ENCODE data around the gene GID4. TPM values are rescaled to one million over a fixed set of nuclear protein-coding genes. Genes with fewer than 3 reads are reported as not detected.

The GID4 gene
- total RNA-seq, 3 donors from 2014 or later (not counting 1 experiment from before 2014, with no cell fraction given) = 6.6 to 10.0 (median 6.9) TPM

DNA sequence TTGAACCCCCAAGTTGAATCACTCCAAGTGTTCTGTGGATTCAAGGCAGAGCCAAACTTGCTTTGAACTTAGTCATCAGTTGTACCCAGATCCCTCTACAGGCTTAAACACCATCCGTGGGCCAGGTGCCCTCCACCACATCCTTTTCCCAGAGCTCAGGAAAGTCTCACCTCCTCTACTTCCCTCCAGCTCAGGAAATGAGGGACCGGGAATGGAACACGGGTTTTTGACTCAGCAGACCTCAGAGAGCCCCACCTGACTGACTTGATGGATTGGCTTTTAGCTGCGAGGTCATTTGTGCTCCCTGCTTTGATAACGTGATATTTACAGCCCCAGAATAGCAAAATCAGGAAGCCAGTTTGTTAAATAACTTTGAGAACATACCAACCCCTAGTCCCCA is 20.1 kb downstream of the GID4 start:
- H3K27me3 Mint-ChIP-seq (ENCODE audit: low read depth in 2 of 2) = no peaks in the 10 kb centered on the region

DNA sequence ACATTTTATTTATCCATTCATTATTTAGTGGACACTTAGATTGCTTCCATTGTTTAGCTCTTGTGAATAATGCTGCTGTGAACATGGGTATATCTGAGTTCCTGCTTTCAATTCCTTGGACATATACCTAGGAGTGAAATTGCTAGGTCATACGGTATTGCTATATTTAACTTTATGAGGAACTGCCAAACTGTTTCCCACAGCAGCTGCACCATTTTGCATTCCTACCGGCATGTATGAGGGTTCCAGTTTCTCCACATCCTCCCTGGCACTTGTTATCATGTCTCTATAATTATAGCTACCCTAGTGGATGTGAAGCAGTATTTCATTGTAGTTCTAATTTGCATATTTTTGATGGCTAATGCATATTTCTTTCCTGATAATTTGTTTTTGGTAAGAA is 24.8 kb downstream of the GID4 start:
- no peaks in the 10 kb centered on the region for H3K27me3 ChIP-seq (ENCODE audit: control insufficient read depth, insufficient read depth, low read length)
- Mint-ChIP-seq H3K36me3 (peaks cover 10% of the 10 kb centered on the region), H3K4me1 (no peaks in the 10 kb centered on the region), H3K27ac (no peak overlapping the region), H3K27me3 (ENCODE audit: low read depth in 2 of 2) (no peaks in the 10 kb centered on the region), H3K4me3 (no peak overlapping the region), H3K9me3 (no peaks in the 10 kb centered on the region)
- peaks cover 22% of the 10 kb centered on the region for H3K36me3 ChIP-seq (ENCODE audit: control insufficient read depth, insufficient read depth, low read length)
- TF ChIP-seq, protein P1, sequence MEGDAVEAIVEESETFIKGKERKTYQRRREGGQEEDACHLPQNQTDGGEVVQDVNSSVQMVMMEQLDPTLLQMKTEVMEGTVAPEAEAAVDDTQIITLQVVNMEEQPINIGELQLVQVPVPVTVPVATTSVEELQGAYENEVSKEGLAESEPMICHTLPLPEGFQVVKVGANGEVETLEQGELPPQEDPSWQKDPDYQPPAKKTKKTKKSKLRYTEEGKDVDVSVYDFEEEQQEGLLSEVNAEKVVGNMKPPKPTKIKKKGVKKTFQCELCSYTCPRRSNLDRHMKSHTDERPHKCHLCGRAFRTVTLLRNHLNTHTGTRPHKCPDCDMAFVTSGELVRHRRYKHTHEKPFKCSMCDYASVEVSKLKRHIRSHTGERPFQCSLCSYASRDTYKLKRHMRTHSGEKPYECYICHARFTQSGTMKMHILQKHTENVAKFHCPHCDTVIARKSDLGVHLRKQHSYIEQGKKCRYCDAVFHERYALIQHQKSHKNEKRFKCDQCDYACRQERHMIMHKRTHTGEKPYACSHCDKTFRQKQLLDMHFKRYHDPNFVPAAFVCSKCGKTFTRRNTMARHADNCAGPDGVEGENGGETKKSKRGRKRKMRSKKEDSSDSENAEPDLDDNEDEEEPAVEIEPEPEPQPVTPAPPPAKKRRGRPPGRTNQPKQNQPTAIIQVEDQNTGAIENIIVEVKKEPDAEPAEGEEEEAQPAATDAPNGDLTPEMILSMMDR (IDR thresholded peaks at IDR 0.05) = no peak
- intact Hi-C loops (cut with micrococcal nuclease) = no loop called here
- 90% methylated on average over 1 of the region's 2 CpGs for WGBS (ENCODE audit: insufficient coverage)
- H3K4me3 ChIP-seq (ENCODE audit: low read length) = no peak overlapping the region
- DNase-seq (no peak), ATAC-seq (no peak)
- H3K4me1 ChIP-seq (ENCODE audit: control insufficient read depth, insufficient read depth, low read length) = no peaks in the 10 kb centered on the region
- no peaks in the 10 kb centered on the region for H3K9me3 ChIP-seq (ENCODE audit: control insufficient read depth, insufficient read depth, low read length)
- no peak overlapping the region for H3K27ac ChIP-seq (ENCODE audit: low read length)

More for the DNA sequence above, 20.1 kb downstream of the GID4 start:
- Mint-ChIP-seq H3K4me1 (no peaks in the 10 kb centered on the region), H3K36me3 (peaks cover 15% of the 10 kb centered on the region), H3K27ac (no peak overlapping the region), H3K4me3 (no peak overlapping the region), H3K9me3 (no peaks in the 10 kb centered on the region)
- no peak for ATAC-seq
- intact Hi-C loops (cut with micrococcal nuclease) = no loop called here
- TF ChIP-seq, protein P1 (IDR thresholded peaks at IDR 0.05) = no peak
- Histone ChIP-seq H3K9me3 (ENCODE audit: control insufficient read depth, insufficient read depth, low read length) (no peaks in the 10 kb centered on the region), H3K4me3 (ENCODE audit: low read length) (no peak overlapping the region), H3K4me1 (ENCODE audit: control insufficient read depth, insufficient read depth, low read length) (no peaks in the 10 kb centered on the region), H3K36me3 (ENCODE audit: control insufficient read depth, insufficient read depth, low read length) (peaks cover 33% of the 10 kb centered on the region), H3K27ac (ENCODE audit: low read length) (no peak overlapping the region), H3K27me3 (ENCODE audit: control insufficient read depth, insufficient read depth, low read length) (no peaks in the 10 kb centered on the region)
- 61% methylated on average over 5 of the region's 5 CpGs for WGBS (ENCODE audit: insufficient coverage)
- no peak for DNase-seq

GRCh38 chr17:18065546-18065945 is 26.3 kb downstream of the GID4 start:
- no peaks in the 10 kb centered on the region for H3K27me3 Mint-ChIP-seq (ENCODE audit: low read depth in 2 of 2)
- Histone ChIP-seq H3K9me3 (ENCODE audit: control insufficient read depth, insufficient read depth, low read length) (no peaks in the 10 kb centered on the region), H3K4me1 (ENCODE audit: control insufficient read depth, insufficient read depth, low read length) (no peaks in the 10 kb centered on the region), H3K36me3 (ENCODE audit: control insufficient read depth, insufficient read depth, low read length) (peaks cover 16% of the 10 kb centered on the region), H3K4me3 (ENCODE audit: low read length) (no peak overlapping the region), H3K27me3 (ENCODE audit: control insufficient read depth, insufficient read depth, low read length) (no peaks in the 10 kb centered on the region), H3K27ac (ENCODE audit: low read length) (no peak overlapping the region)
- H3K27ac Mint-ChIP-seq = no peak overlapping the region
- peaks cover 6% of the 10 kb centered on the region for H3K36me3 Mint-ChIP-seq
- intact Hi-C loops (cut with micrococcal nuclease) = no loop called here
- WGBS (ENCODE audit: insufficient coverage) = 96% methylated on average over 11 of the region's 11 CpGs
- ATAC-seq (no peak), DNase-seq (no peak)
- no peak overlapping the region for H3K4me3 Mint-ChIP-seq
- H3K9me3 Mint-ChIP-seq = no peaks in the 10 kb centered on the region
- TF ChIP-seq, protein P1 (IDR thresholded peaks at IDR 0.05) = no peak
- H3K4me1 Mint-ChIP-seq = peaks cover 0 to under 1% of the 10 kb centered on the region in 2 donors

DNA sequence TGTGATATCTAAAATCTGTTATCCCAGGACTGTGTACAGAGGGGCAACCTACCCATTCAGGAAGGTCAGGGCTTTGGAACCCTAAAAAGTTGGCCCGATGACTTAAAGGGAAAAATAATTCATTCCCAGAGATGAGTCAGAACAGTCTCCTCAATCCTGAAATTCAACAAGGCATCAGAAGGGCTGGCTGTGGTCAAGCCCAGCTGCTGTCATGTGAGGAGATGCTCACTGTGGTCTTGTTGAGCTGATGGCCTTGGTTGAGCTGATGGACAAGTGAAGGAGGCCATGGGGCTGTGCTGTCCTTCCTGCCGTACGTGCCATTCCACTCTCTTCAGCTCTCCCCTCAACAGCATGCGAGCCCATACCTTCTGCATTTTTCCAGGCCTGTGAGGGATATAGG is 27.7 kb downstream of the GID4 start:
- Histone ChIP-seq H3K4me3 (ENCODE audit: low read length) (no peak overlapping the region), H3K9me3 (ENCODE audit: control insufficient read depth, insufficient read depth, low read length) (no peaks in the 10 kb centered on the region), H3K4me1 (ENCODE audit: control insufficient read depth, insufficient read depth, low read length) (peaks cover 8% of the 10 kb centered on the region), H3K27ac (ENCODE audit: low read length) (no peak overlapping the region), H3K27me3 (ENCODE audit: control insufficient read depth, insufficient read depth, low read length) (no peaks in the 10 kb centered on the region), H3K36me3 (ENCODE audit: control insufficient read depth, insufficient read depth, low read length) (peaks cover 8% of the 10 kb centered on the region)
- peaks cover 13% of the 10 kb centered on the region in 2 donors for H3K4me1 Mint-ChIP-seq
- 95% methylated on average over 4 of the region's 4 CpGs for WGBS (ENCODE audit: insufficient coverage)
- TF ChIP-seq, protein P1 (IDR thresholded peaks at IDR 0.05) = no peak
- H3K9me3 Mint-ChIP-seq = no peaks in the 10 kb centered on the region
- no peak for DNase-seq
- no peak overlapping the region for H3K27ac Mint-ChIP-seq
- intact Hi-C loops (cut with micrococcal nuclease) = no loop called here
- no peak for ATAC-seq
- peaks cover 6% of the 10 kb centered on the region for H3K36me3 Mint-ChIP-seq
- no peak overlapping the region for H3K4me3 Mint-ChIP-seq
- no peaks in the 10 kb centered on the region for H3K27me3 Mint-ChIP-seq (ENCODE audit: low read depth in 2 of 2)

Data from natural killer cell (primary cell).